SK-N-MC (cell line): ENCODE data around the gene HBB.
"Not testable (repeated sequence)": the region's sequence is repeated elsewhere in the genome, so short reads cannot be mapped to it uniquely, and the experiment has no call there.

Source experiments
- DNase-seq: peaks from one replicate; pipeline ENCODE4 v3.0.0-alpha.2; 2011; ENCODE audit warnings: low read depth, low spot score
- H3K27ac ChIP-seq: fragments of 200-600 bp; sonication (generic); 2 replicates; pipeline ENCODE4 v1.5.1; 2016; ENCODE audit warnings: mixed run types
- H3K36me3 ChIP-seq: fragments of 200-600 bp; sonication (generic); 2 replicates; pipeline ENCODE4 v1.6.1; 2017; ENCODE audit warnings: antibody characterized with exemption, low read length, mixed read lengths; ENCODE audit not compliant: insufficient read depth
- H3K4me3 ChIP-seq: fragments of 200-600 bp; sonication (generic); 2 replicates; pipeline ENCODE4 v1.5.1; 2016
- H3K9ac ChIP-seq: fragments of 200-600 bp; sonication (generic); 2 replicates; pipeline ENCODE4 v1.8.0; 2017; ENCODE audit warnings: mixed run types, mixed read lengths; ENCODE audit not compliant: insufficient read length
- H3K9me3 ChIP-seq: fragments of 200-600 bp; sonication (generic); 2 replicates; pipeline ENCODE4 v1.6.1; 2017; ENCODE audit warnings: low read depth, mild to moderate bottlenecking, antibody characterized with exemption, low read length, moderate library complexity, mixed read lengths
- EZH2 ChIP-seq: fragments of 200-600 bp; sonication (generic); IDR thresholded peaks from one replicate; pipeline ENCODE4 v1.6.1; 2017; ENCODE audit warnings: antibody characterized with exemption
- FOXP2 ChIP-seq: optimal IDR thresholded peaks from 2 replicates; pipeline ENCODE3; 2011; ENCODE audit warnings: mild to moderate bottlenecking, moderate library complexity; ENCODE audit not compliant: insufficient read depth; ENCODE audit errors: extremely low read length, control extremely low read depth
- POLR2AphosphoS5 ChIP-seq: IDR thresholded peaks from 2 replicates; pipeline ENCODE4 v1.6.1; 2012; ENCODE audit warnings: mild to moderate bottlenecking, low read depth, low read length, borderline replicate concordance

The HBB gene

DNA sequence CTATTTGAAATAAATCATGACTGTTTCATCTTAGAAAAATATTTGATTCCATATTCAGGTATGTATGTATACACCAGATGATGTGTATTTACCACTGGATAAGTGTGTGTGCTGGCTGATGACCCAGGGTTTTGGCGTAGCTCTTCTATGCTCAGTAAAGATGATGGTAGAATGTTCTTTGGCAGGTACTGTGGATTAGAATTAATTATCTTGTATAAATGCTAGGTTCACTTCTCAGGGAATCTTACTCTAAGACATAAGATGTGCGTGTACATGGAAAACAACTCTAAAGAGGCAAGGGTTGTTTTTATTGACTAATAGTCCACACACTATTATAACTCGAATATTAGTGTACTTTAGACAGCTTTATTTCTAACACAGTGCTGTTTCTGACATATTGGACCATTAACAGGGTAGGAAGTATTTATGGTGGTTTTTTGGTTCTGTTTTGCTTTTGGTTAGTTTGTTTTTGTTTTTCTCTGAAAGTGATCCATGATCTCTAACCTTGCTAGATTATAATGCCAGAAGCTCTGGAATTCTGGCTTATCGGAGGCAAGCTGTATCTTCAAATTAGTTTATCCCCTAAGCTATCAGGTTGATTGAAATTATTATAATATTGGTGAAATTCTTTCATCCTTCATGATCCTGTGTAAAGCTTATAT, 23.8 kb upstream of the HBB start:
- no peak for DNase-seq
- TF ChIP-seq POLR2AphosphoS5 (no peak), EZH2 (no peak), FOXP2 (no peak)
- Histone ChIP-seq H3K9me3 (no peaks in the 10 kb centered on the region), H3K9ac (no peak overlapping the region), H3K36me3 (no peaks in the 10 kb centered on the region), H3K27ac (no peak overlapping the region), H3K4me3 (no peak overlapping the region)

DNA sequence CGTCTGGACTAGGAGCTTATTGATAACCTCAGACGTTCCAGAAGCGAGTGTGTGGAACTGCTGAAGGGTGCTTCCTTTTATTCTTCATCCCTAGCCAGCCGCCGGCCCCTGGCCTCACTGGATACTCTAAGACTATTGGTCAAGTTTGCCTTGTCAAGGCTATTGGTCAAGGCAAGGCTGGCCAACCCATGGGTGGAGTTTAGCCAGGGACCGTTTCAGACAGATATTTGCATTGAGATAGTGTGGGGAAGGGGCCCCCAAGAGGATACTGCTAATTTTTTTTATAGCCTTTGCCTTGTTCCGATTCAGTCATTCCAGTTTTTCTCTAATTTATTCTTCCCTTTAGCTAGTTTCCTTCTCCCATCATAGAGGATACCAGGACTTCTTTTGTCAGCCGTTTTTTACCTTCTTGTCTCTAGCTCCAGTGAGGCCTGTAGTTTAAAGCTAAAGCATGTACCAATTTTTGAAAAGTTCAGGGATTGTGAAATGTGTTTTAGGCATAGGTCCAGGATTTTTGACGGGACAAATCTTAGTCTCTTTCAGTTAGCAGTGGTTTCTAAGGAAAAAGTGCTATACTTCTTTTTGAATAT, 23.0 kb upstream of the HBB start, which contains the start of gene HBG1:
HBG1 (minus strand) TSS at position 51 of the 590 bp plus-strand sequence. CDS start 53 bp downstream, outside the sequence.
- H3K9ac ChIP-seq, H3K9me3 ChIP-seq, H3K4me3 ChIP-seq, DNase-seq, H3K27ac ChIP-seq, H3K36me3 ChIP-seq: not testable (repeated sequence)

DNA sequence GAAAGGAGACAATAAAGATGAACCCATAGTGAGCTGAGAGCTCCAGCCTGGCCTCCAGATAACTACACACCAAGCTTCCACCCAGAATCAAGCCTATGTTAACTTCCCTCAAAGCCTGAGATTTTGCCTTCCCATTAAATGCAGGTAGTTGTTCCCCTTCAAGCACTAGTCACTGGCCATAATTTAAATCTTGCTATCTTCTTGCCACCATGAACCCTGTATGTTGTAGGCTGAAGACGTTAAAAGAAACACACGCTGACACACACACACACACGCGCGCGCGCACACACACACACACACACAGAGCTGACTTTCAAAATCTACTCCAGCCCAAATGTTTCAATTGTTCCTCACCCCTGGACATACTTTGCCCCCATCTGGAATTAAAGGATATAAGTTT, 21.6 kb upstream of the HBB start:
- H3K9me3 ChIP-seq, H3K27ac ChIP-seq, H3K36me3 ChIP-seq, H3K4me3 ChIP-seq, DNase-seq, H3K9ac ChIP-seq: not testable (repeated sequence)

DNA sequence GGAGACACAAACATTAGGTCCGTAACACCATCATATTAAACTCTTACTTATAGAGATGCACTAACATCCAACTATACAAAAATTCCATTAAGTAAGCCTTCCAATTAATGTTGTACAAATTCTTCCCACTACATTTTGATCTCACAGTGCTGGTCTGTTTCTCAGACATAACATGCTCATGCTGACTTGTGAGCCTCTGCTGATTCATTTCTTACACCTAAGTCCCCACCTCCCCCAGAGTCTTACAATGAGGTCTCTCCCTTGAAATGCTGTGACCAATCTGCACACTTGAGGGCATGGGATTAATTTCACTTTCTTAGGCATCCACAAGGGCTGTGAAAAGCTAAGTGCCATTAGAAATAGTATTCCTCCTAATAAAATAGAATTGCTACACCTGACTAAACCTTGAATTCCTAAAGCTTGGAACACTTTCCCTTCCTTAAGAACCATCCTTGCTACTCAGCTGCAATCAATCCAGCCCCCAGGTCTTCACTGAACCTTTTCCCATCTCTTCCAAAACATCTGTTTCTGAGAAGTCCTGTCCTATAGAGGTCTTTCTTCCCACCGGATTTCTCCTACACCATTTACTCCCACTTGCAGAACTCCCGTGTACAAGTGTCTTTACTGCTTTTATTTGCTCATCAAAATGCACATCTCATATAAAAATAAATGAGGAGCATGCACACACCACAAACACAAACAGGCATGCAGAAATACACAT, 20.8 kb upstream of the HBB start:
- no peaks in the 10 kb centered on the region for H3K9me3 ChIP-seq
- no peak overlapping the region for H3K4me3 ChIP-seq
- no peak for DNase-seq
- H3K36me3 ChIP-seq: no peaks in the 10 kb centered on the region
- no peak for TF ChIP-seq FOXP2
- TF ChIP-seq EZH2: no peak
- no peak for TF ChIP-seq POLR2AphosphoS5
- H3K27ac ChIP-seq: no peak overlapping the region
- no peak overlapping the region for H3K9ac ChIP-seq

DNA sequence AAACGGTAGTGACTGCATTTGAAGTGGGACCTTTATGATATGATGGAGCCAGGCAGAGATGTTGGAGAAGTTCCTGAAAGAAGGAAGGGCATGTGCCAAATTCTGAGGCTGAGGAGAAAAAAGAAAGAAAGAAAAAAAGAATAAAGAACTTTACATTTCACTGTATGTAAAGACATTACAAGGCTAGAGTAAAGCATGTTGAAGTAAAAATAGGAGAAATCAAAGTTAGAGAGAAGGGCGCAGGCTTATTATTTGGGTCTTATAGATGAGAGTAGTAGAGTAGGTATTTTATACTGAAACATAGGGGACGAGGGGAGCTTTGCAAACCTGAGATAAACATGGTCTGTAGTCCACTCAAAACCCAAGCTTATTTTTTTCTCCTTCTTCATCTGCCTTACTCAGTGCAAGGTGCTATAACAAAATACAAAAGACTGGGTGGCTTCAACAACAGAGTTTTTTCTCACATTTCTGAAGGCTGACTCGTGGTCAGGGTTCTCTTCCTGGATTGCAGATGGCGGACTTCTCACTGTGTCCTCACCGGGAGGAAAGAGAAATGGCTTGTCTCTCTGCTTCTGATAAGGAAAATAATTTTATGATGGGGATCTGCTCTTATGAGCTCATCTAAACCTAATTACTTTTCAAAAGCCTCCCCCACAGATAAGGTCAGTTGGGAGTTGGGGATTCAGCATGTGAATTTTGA, 20.1 kb upstream of the HBB start:
- Histone ChIP-seq H3K27ac (no peak overlapping the region), H3K36me3 (no peaks in the 10 kb centered on the region), H3K9me3 (no peaks in the 10 kb centered on the region), H3K4me3 (no peak overlapping the region), H3K9ac (no peak overlapping the region)
- no peak for DNase-seq
- TF ChIP-seq FOXP2 (no peak), EZH2 (no peak), POLR2AphosphoS5 (no peak)

DNA sequence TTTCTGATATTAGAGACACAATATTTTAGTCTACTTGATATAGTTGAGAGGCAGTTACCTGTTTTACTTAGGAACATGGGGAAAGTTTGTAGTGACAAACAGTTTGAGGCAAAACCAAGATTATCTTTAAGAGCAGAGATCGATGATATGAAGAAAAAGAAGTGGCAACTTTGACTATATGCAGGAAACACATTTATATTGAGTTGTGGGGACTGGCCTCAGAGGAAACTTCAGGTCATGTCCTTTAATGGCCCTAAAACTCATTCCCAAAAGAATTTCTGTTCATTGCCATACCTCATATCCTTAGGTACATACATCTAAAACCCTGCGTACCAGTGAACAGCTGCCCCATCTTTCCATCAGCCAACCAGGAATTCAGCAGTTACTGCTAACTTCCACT, 18.3 kb upstream of the HBB start:
- no peak overlapping the region for H3K27ac ChIP-seq
- no peak overlapping the region for H3K4me3 ChIP-seq
- no peaks in the 10 kb centered on the region for H3K9me3 ChIP-seq
- no peak overlapping the region for H3K9ac ChIP-seq
- no peaks in the 10 kb centered on the region for H3K36me3 ChIP-seq
- TF ChIP-seq EZH2: no peak
- TF ChIP-seq POLR2AphosphoS5: no peak
- TF ChIP-seq FOXP2: no peak
- no peak for DNase-seq

DNA sequence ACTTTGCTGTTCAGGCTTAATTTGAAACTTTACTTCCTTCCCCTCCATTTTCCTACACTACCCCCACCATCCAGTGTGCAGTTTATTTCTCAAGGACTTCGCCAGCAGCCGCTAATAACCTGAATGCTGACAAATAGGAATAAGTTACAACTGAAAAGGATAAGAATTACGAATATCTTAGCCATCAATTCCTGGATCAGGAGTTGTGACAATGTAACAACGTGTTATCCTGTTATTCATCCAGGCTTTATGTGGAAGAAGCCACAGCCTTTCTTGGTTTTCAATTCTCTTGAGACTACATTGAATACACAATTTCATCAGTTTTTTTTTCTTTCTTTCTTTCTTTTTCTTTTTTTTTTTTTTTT, 16.9 kb upstream of the HBB start:
- TF ChIP-seq EZH2: no peak
- TF ChIP-seq FOXP2: no peak
- no peak for TF ChIP-seq POLR2AphosphoS5
- H3K9ac ChIP-seq: no peak overlapping the region
- no peak overlapping the region for H3K4me3 ChIP-seq
- H3K36me3 ChIP-seq: no peaks in the 10 kb centered on the region
- DNase-seq: no peak
- H3K9me3 ChIP-seq: no peaks in the 10 kb centered on the region
- H3K27ac ChIP-seq: no peak overlapping the region

DNA sequence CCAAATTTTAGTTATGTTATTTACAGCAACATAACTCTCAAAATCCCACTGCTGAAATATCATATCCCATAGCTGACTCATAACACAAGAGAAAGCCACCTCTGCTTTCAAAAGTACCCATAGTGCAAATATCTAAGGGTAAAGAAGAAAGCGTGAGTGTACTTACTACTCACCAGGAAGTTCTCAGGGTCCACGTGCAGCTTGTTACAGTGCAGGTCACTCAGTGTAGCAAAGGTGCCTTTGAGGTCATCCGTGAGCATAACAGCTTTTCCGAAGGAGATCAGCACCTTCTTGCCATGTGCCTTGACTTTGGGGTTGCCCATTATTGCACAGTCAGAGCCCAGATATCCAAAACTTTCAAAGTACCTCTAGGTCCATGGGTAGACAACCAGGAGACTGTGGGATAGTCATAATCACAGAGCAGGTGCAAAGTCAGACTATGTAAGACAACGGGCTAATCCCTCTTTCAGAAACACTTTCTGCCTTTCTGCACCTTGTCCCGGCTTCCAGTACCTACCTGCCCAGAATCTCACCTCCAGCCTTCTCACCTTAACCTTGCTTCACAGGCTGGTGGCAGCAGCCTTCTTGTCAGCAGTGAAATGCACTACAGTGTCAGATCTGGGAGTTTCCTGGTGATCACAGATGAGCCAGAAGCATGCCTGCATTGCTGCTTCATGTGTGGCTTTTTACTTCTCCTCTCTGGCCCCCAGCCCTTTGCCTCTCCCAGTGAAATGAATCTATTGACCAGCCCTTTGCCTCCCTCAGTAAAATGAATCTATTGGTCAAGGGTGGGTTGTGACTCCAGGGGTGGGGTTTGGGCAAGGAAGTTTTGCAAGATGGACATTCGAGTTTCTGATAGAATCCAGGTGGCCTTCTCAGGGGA, 16.3 kb upstream of the HBB start:
- TF ChIP-seq EZH2 (no peak), POLR2AphosphoS5 (no peak), FOXP2 (no peak)
- Histone ChIP-seq H3K9ac (no peak overlapping the region), H3K27ac (no peak overlapping the region), H3K4me3 (no peak overlapping the region), H3K36me3 (no peaks in the 10 kb centered on the region), H3K9me3 (no peaks in the 10 kb centered on the region)
- no peak for DNase-seq

DNA sequence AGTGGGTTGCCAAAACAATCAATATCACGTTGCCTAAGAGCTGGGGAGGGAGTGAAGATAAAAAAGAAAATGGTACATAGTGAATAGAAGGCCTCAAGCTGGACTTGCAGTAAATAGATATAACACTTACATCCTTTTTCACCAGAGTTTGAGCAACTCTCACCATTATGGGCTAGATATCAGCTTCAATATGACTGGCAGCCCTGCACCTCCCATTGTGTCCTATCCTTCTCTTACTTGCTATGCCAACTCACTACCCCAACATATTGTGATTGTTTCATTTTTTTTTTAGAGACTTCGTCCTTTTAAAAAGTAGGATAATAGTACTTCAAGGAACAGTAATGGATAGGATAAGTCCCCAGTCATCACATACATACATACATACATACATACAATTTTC, 15.3 kb upstream of the HBB start:
- Histone ChIP-seq H3K27ac (no peak overlapping the region), H3K9ac (no peak overlapping the region), H3K9me3 (no peaks in the 10 kb centered on the region), H3K36me3 (no peaks in the 10 kb centered on the region), H3K4me3 (no peak overlapping the region)
- no peak for DNase-seq
- TF ChIP-seq FOXP2 (no peak), POLR2AphosphoS5 (no peak), EZH2 (no peak)
